HG02763 (cell line): ENCODE measurements around the gene MRPL33.
"Not testable (repeated sequence)": the region's sequence is repeated elsewhere in the genome, so short reads cannot be mapped to it uniquely, and the experiment has no call there.

Experiments
- ATAC-seq: cut with Tn5 transposase; IDR thresholded peaks from one replicate; pipeline ENCODE4 v1.9.1; 2021; ENCODE audit warnings: mild to moderate bottlenecking, moderate library complexity; ENCODE audit not compliant: unreplicated experiment

Gene MRPL33

GRCh38 chr2:27739058-27739373 is 32.5 kb upstream of the MRPL33 start:
- ATAC-seq: no peak

DNA sequence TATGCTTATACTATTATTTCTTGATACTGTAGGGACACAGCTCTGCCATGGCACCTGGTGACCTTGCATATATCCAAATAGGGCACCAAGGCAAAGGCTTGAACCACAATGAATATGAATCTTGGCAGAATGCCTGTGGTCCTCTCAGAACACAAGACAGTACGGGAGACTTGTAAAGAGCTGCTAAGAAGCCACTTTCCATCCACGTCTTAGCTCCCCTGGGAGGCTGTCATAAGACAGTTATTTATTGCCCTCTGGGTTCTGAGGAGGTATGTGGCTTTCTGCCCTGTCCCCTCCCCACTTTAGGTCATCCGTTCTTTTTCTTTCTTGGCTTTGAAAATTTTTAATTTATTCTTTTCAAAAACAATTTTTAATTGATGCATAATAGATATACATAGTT is 29.8 kb upstream of the MRPL33 start:
- ATAC-seq: no peak

DNA sequence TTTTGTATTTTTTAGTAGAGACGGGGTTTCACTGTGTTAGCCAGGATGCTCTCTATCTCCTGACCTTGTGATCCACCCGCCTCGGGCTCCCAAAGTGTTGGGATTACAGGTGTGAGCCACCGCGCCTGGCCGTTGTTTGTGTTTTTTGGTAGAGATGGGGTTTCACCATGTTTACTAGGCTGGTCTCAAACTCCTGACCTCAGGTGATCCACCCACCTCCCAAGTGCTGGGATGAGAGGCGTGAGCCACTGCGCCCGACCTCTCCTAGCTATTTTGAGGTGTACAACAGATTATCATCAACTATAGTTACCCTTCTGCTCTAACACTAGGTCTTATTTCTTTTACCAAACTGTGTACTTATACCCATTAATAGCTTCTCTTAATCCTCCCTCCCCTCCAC is 28.9 kb upstream of the MRPL33 start:
- no peak for ATAC-seq

DNA sequence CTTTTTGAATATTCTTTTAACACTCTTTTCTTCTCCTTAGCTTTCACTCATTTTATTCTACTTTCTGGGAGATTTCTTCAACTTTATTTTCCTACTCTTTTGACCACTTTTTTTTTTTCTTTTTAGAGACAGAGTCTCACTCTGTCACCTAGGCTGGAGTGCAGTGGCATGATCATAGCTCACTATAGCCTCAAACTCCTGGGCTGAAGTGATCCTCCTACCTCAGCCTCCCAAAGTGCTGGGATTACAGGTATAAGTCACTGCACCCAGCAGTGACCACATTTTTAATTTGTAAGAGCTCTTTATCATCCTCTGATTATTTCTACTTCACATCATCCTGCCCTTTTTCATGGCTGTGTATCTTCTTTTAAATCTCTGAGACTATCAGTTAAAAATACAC is 26.0 kb upstream of the MRPL33 start:
- not testable (repeated sequence) for ATAC-seq

DNA sequence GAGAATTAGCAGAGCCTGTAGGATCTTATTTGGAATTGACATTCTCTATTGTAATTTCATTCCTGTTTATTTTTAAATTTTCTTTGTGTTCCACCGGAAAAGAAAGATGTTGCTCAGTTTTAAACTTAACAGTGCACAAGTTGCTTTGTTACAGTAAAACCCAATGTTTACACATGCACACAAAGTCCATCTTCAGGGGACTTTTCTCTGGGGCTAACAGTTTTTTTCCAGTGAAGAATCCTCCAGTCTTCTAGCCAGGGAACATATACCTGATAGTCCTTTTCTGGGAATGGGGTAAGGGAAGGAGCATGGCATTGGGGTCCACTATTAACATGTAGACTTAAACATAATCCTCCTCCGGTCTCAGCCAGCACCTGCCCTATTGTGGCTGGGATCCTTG is 25.2 kb upstream of the MRPL33 start:
- ATAC-seq: no peak

- ATAC-seq: no peak
These were observed 23.6 kb upstream of the MRPL33 start for GRCh38 chr2:27747827-27748352.

DNA sequence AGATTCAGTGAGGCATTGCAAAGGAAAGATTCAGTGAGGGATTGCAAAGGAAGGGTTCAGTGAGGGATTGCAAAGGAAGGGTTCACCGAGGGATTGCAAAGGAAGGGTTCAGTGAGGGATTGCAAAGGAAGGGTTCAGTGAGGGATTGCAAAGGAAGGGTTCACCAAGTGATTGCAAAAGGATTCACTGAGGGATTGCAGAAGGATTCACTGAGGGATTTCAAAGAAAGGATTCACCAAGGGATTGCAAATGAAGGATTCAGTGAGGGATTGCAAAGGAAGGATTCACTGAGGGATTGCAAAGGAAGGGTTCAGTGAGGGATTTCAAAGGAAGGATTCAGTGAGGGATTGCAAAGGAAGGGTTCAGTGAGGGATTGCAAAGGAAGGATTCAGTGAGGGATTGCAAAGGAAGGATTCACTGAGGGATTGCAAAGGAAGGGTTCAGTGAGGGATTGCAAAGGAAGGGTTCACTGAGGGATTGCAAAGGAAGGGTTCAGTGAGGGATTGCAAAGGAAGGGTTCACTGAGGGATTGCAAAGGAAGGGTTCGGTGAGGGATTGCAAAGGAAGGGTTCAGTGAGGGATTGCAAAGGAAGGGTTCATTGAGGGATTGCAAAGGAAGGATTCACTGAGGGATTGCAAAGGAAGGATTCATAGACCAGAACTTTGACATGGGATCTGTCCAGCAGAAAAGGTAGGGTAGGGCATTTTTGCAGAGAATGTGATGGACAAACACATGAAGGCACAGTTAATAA is 22.5 kb upstream of the MRPL33 start:
- not testable (repeated sequence) for ATAC-seq

- no peak for ATAC-seq
These were observed 20.1 kb upstream of the MRPL33 start for GRCh38 chr2:27751377-27751776.

DNA sequence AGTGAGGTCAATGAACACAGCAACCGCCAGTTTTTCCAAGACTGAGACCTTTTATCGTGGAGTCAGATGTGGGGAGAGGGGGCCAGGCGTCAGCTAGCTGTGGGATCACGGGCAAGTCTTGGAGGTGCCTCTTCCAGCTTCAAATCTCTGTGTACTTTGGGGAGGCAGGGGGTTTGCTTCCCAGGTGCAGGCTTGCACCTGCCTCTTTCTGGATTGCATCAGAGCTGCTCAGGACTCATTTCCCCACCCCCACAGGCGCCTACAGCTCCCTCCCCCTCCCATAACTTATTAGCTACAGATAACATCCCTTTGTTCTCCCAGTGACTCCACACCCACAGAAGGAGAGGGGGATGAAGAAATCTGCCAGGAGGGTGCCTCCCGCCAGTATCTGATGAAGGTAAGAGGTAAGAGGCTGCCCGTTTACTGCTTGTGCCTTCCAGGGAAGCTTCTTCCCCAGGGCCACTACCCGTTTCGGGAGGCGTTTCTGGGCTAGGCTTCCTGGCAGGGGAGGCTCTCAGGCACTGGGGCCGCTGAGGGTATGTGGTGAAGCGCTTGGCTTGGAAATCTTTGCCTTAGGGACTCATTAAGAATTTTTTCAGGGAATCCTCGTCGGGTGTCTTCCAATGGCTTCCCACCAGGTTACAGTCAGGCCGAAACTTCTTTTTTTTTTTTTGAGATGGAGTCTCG is 18.8 kb upstream of the MRPL33 start:
- ATAC-seq: no peak

DNA sequence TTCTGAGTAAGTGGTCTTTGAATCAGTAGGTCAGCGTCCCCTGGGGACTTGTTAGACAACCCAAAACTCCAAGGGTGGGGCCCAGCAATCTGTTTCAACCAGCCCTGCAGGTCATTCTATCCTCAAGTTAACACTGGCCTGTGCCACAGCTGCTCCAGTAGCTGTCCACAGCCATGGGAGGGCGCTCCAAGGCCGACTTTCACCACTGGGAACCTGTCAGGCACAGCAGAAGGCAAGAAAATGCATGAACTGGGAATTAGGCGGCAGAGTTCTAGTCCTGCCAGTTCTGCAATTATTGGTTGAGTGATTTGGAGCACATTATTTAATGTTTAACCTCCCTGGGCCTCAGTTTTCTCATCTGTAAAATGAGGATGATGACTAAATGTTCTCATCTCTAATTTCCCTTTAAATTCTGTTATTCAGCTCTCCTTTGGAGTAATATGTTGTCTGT is 17.4 kb upstream of the MRPL33 start:
- no peak for ATAC-seq

GRCh38 chr2:27754831-27755230 is 16.7 kb upstream of the MRPL33 start:
- ATAC-seq: no peak

DNA sequence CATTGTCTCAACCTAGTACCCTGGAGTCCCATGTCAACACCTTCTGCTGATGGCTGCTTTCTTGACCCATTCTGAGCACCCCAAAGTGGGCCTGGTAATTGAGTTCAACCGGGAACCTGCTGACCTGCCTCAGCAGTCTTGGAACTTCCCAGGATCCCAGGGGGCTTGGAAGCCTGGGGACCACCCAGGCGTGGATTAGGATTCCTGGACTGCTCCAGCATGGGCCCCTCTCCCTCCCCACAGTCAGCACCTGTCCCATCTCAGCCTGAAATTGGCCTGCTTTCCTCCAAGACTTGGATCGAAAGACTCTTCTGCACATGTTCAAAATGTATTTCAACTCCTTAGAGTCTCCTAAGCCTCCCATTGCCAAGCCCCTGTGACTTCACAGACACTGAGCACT is 15.4 kb upstream of the MRPL33 start:
- no peak for ATAC-seq

GRCh38 chr2:27756544-27757498 is 14.7 kb upstream of the MRPL33 start:
- ATAC-seq: no peak

DNA sequence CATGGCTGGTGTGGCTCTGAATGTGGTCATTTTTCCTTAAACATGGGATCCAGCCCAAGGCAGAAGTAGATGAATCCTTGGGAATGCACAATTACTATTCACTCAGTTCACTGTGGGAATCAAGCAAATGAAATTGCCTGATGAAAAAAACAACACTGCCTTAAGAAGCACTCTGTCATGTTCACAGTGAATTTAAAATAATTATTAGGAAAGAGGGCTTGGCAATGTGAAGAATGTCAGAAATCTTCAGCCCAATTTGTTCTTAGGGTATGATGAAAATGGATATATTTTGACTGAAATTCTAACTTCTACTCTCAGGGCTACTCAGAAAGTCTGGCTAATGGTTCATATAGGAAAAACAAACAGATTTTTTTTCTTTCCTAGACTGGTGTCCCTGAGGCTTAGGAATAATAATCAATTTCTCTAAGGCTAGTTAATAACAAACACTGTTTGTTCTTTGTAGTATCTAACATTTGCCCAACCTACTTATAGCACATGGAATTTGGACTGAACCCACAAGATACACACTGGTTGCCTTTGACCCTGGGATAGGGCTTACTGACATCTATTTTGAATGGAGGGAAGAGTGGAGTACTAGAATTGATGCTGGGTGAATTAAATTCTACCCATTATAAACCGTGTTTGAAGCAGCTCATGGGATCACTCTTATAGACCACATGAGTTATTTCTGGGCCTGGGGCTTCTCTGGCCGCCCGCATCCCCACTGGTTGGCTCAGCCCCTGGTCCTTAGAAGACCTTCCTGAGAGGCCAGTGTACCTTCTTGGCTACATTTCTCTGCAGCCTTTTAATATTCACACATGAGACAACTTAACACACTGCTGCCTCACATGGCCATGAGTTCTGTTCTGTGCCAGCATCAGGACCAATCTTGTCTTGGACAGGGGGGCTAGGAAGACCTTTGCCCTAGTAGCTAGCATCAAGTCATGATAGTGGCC is 8.3 kb upstream of the MRPL33 start:
- ATAC-seq: no peak

- ATAC-seq: no peak
These were observed 7.6 kb upstream of the MRPL33 start for GRCh38 chr2:27763907-27764267.

DNA sequence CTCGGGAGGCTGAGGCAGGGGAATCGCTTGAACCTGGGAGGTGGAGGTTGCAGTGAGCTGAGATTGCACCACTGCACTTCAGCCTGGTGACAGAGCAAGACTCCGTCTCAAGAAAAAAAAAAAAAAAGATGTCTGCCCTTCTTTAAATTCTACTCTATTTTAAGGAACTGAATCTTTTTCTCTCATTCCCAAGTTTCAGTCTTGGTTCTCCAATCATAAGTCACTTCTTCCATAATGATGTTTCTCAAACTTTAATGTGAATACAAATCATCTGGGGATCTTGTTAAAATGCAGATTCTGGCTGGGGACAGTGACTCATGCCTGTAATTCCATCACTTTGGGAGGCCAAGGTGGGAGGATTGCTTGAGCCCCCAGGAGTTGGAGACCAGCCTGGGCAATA is 7.0 kb upstream of the MRPL33 start:
- not testable (repeated sequence) for ATAC-seq

DNA sequence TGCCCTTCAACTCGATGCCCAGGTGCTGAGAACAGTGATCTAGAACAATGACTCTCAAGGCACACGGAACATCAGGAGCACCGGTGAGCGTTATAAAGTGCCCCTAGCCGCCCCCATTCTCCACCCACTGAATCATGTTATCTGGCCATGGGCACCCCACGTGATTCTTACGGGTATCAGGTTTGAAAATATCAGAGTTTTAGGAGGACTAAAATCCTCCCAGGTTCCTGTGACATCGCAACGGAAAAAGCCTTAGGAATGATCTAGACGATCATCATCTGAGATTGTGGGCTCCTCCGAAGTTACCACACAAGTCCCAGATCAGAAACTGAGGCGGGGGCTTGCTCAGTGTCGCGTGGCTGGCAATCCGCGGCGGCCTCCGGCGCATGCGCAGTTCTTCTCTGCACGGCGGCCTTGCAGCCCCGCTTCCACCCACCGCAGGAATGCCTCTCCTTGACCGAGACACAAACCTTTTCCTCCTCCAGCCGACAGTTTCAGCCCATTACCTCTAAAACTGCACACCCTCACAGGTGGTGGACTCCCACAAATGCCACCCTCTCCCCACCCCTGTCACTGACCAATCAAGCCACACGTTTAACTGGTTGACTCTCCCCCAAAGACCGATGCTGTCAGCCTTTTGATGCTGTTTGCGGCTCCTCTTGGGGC is 5.8 kb upstream of the MRPL33 start:
- ATAC-seq: no peak

DNA sequence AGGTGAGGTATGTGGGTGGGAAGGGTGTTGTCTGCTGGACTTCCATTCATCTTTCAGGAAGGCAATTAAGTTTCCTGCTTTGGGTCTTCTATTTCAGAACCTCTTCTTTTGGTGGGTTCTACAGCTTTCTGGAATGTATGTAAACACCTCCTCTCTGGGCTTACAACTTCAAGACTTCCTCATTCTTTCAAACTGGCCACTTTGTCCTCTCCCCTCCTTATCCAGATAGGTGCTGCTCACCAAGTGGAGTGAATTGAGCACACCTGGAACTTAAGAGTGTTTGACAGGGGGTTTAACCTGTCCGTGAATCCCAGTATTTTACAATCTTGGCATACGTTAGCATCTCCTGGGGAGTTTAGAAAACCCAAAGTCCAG is 5.2 kb upstream of the MRPL33 start:
- ATAC-seq: no peak

DNA sequence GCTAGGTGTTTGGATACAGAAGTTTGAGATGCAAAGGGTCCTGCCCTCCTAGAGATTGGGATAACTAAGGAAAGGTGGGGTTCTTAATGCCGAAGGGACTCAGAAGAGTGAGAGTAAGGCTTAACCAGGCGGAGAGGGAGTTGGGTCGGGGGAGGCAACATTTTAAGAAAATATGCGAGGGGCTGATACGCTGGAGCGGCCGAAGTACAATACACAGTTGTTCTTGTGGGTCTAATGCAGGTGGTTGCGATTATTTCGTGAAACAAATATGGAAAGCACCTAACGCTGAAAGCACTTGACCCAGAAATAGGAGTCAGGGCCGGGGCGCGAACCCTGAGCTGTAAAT is 344 bp upstream of the MRPL33 start:
- peak; percentile 21 for ATAC-seq

GRCh38 chr2:27772804-27773203 is 1.3 kb downstream of the MRPL33 start:
- no peak for ATAC-seq
